HEK293 (cell line): ENCODE results near the gene RHOU.

ENCODE experiments used
- CTCF ChIP-seq: fragments of 450-650 bp; formaldehyde crosslinking; IDR thresholded peaks from 2 replicates; pipeline ENCODE4 v1.5.1; 2016; ENCODE audit warnings: missing biosample characterization, missing genetic modification characterization
- KLF7 ChIP-seq: fragments of 450-650 bp; formaldehyde crosslinking; IDR thresholded peaks from 2 replicates; pipeline ENCODE4 v1.5.1; 2016; ENCODE audit warnings: missing biosample characterization, missing genetic modification characterization, borderline replicate concordance
- SP7 ChIP-seq: fragments of 450-650 bp; formaldehyde crosslinking; IDR thresholded peaks from 2 replicates; pipeline ENCODE4 v1.5.1; 2016; ENCODE audit warnings: missing biosample characterization, missing genetic modification characterization
- TCF7L2 ChIP-seq: IDR thresholded peaks from 2 replicates; pipeline ENCODE4 v1.6.1; 2011; ENCODE audit warnings: low read depth, mild to moderate bottlenecking, inconsistent platforms, low read length, moderate library complexity, borderline replicate concordance
- YY1 ChIP-seq: fragments of 450-650 bp; formaldehyde crosslinking; IDR thresholded peaks from 2 replicates; pipeline ENCODE4 v1.5.1; 2018; ENCODE audit warnings: missing biosample characterization, missing genetic modification characterization
- ZBTB17 ChIP-seq: fragments of 450-650 bp; formaldehyde crosslinking; IDR thresholded peaks from 2 replicates; pipeline ENCODE4 v1.5.1; 2016; ENCODE audit warnings: missing biosample characterization, missing genetic modification characterization
- ZNF175 ChIP-seq: fragments of 450-650 bp; formaldehyde crosslinking; IDR thresholded peaks from 2 replicates; pipeline ENCODE4 v1.5.1; 2016; ENCODE audit warnings: missing biosample characterization, missing genetic modification characterization
- ZNF274 ChIP-seq, 2 experiments: fragments of 200-500 bp in 1 of 2; fragments of 450-650 bp in 1 of 2; sonication (Bioruptor generic) in 1 of 2; formaldehyde crosslinking in 1 of 2; IDR thresholded peaks; 2 replicates each; pipeline versions ENCODE4 v1.5.1 to v1.6.1; 2014 to 2016; ENCODE audit warnings: borderline replicate concordance in 1 of 2, inconsistent platforms in 1 of 2, low read length in 1 of 2, missing biosample characterization in 1 of 2, missing genetic modification characterization in 1 of 2

GRCh38 chr1:228753786-228754360, 18.6 kb downstream of the RHOU start:
- TF ChIP-seq SP7 (tag by site-specific recombination) (no peak), ZNF175 (no peak), CTCF (tag by site-specific recombination) (no peak), ZNF274 (IDR thresholded peaks at IDR 0.05; ENCODE audit: low read length) (no peak), ZNF274 (tag by site-specific recombination; IDR thresholded peaks at IDR 0.05; ENCODE audit: borderline replicate concordance) (no peak), YY1 (no peak), ZBTB17 (no peak), TCF7L2 (no peak), KLF7 (tag by site-specific recombination) (no peak)
